HG03280 (cell line): ENCODE results near the gene RAD23A.
"Not testable (repeated sequence)": the region's sequence is repeated elsewhere in the genome, so short reads cannot be mapped to it uniquely, and the experiment has no call there.

Source experiments
- ATAC-seq: cut with Tn5 transposase; IDR thresholded peaks from one replicate; pipeline ENCODE4 v1.9.1; 2021; ENCODE audit warnings: mild to moderate bottlenecking, moderate library complexity; ENCODE audit not compliant: unreplicated experiment

The RAD23A gene

DNA sequence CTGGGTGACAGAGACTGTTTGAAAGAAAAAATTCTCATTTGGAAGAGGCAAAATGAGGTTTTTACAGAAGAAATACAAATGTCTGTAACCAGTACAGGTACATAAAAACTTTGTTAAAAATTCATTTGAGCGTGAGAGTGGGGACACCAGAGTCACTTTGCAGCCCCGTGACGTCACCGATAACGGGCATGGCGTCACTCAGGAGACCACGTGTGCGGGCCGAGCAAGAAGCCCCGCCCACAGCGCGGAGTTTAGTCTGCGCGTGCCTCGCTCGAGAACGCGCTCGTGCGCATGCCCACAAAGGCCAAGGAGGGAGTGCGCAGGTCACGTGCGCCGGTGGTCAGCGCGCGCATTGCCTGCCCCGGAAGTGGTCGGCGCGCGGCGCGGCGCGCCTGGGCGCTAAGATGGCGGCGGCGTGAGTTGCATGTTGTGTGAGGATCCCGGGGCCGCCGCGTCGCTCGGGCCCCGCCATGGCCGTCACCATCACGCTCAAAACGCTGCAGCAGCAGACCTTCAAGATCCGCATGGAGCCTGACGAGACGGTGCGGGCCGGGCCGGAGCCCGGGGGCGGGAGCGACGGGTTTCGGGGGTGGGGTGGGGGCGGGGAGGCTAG lies at the start of gene RAD23A:
Gene RAD23A (plus strand): TSS at position 384 of the 613 bp plus-strand sequence. CDS start 87 bp downstream, at position 471.
- peak; percentile 81 for ATAC-seq

DNA sequence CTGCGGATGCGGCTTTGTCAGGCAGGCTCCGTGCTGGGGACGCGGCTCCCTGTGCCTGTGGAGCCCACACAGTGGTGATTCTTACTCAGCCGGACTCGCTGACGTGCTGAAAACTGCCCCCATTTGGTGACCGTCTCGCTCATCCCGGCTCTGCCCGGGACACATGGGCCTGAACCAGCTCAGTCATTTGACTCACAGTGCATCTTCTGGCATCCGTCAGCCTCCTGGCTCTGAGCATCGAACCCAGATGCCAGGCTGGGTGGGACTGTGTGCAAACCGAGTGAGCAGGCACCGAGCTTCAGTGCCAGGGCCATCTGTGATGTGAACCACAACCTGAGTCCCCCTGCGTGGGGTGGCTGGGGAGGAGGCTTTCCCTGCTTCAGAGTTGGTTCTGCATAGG lies 49.2 kb upstream of the RAD23A start:
- ATAC-seq, result no peak

DNA sequence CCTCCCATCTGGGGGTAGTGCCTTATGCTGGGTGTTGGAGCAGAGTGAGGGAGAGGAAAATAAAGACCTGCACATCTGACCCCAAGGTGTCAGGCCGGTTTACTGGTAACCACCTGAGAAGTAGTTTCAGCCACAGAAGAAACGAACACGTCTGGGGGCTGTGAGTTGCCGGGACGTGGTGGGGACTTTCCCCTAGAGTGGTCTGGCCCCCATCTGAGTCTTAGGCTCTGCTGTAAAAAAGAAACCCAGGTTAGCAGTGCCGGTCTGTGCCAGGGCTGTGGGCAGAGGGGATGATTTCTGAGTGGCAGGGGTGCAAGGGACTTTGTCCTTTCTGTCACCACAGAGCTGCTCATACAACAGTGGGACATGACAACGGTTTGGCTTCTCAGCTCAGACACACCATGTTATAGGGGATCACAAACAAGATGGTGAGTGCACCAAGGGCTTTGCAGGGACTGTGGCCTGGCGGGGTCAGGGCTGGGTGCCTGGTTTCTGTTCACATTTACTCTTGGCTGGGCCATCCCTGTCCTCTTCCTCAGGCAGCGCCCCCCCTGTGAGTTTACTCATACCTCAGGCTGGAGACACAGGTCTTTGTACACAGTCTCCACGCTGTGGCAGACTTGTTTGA lies 45.7 kb upstream of the RAD23A start:
- peak; percentile 82 for ATAC-seq

DNA sequence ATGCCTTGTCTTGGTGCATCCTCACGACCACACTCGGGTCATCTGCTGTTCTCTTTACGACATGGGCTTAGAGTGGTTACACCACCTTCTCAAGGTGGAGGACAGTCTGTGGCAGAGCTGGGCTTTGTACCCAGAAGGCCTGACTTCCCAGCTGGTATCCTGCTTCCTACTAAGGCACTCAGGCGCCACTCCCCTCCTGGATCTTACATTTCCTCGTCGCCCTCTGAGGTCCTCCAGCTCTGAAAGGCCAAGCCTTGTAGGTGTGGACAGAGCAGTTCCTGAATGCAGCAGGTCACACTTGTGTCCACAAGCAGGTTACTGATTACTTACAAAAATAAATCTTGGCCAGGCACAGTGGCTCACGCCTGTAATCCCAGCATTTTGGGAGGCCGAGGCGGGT lies 38.5 kb upstream of the RAD23A start:
- ATAC-seq, result no peak

DNA sequence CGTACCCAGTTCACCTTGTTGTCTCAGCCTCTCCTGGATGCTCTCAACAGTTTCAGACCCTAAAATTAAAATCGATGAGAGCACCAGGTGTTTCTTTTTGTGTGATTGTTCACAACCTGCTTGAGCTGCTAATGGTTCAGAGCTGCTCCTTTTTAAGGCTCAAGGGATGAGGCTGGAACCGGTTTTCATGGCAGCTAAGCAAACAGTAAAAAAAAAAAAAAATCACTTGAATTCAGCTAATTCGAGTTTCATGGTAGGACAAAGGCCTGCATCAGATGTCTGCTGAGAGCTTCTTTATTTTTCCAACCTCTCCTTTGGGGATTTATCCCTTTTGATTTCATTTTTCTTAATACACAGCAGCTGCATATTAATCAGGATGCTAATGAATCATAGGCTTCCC lies 33.1 kb upstream of the RAD23A start:
- no peak for ATAC-seq

DNA sequence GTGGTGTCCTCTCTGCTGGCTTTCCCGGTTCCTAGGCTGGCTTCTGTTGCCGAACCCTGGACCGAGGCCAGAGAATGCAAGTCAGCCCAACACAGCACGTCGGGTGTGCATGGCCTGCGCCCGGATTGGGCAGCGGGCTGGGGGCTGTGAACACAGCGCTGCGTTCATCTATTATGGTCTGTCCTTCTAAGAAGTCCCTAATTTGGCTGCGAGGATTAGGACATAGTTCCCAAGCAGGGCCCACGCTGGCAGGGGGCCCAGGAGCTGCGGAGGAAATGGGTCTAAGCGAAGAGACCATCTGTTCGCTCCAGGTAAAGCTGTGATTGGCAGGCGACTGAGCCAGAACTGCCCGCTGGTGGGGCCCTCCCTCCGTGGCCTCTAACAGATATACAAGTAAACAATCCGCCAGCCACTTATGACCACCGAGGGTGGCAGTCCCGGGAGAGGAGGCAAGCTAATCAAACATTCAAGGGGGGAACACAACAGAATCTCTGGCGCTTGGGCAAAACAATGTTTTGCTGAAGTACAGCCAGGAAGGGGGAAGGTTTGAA lies 32.6 kb upstream of the RAD23A start:
- ATAC-seq, result no peak

DNA sequence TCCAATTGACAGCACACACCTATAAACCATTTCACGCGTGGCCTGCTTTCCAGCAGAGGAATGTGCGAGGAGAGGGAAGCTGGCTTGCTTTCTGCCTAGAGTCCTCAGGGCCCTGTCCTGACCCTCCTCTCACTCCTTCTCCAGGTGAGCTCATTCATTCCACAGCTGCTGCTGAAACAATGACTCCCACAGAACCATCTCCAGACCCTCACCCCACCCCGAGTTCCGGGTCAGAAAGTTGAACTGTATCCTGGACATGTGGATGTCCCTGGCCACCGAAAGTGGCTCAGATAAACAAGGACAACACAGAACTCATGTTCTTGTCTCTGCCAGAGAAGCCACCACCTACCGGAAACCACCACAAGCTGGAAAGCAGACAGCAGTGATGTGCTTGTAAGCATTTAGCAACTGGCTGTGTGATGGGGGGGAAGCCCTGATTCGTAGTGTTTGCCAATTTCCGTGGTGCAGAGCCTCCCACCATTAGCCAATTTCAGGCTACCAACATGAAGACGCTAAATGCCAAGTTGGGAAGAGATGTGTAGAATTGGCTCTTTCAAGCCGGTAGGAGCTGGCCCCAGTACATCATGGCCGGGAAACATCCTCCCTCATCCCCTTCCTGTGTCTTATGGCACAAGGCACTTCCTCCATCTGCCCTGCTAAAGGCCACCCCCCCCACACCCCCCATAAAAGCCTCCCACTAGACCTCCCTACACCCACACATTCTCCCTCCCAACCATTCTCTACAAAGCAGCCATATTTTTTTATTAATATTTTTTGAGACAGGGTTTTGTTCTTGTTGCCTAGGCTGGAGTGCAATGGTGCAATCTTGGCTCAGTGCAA lies 31.6 kb upstream of the RAD23A start:
- no peak for ATAC-seq

DNA sequence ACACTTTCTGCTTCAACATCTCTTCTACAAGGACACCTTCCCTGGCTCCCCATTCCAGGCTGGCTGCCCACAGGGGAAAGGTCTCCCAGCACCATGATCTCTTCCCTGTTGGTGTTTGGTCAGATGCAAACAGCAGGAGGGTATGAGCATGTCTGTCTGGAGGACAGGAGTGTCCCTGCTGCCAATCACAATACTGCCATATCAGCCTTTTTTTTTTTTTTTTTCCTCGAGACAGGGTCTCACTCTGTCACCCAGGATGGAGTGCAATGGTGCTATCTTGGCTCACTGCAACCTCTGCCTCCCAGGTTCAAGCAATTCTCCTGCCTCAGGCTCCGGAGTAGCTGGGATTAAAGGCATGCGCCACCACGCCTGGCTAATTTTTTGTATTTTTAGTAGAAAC lies 29.8 kb upstream of the RAD23A start:
- ATAC-seq, result not testable (repeated sequence)

DNA sequence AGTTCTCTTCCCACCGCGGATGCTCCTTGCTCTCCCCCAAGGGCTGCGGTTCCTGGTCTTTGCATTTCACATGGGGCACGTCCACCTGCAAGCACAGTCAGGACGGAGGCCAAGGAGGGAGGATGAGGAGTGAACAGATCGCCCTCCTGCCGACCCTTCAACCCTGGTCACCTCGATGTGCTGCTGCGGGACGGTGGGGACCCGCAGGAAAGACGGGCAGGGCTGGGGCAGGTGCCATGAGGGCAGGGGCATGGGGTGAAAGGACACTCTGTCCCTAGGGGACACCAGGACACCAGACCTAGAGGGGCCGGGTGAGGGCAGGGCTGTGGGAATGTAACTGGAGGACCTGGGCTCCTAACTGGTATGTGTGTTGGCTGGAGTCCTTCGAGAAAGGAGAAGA lies 27.4 kb upstream of the RAD23A start:
- no peak for ATAC-seq

DNA sequence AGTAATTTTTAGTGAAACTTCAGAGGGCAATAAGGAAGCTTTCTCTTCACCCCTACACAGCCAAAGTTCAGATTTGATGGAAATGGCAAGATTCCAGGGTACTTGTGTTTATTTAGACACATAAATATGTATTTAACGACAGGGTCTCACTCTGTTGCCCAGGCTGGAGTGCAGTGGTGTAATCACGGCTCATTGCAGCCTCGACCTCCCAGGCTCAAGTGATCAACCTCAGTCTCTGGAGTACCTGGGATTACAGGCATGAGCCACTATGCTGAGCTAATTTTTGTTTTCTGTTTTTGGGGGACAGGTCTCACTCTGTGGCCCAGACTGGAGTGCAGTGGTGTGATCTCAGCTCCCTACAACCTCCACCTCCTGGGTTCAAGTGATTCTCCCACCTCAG lies 24.6 kb upstream of the RAD23A start:
- ATAC-seq, result no peak

DNA sequence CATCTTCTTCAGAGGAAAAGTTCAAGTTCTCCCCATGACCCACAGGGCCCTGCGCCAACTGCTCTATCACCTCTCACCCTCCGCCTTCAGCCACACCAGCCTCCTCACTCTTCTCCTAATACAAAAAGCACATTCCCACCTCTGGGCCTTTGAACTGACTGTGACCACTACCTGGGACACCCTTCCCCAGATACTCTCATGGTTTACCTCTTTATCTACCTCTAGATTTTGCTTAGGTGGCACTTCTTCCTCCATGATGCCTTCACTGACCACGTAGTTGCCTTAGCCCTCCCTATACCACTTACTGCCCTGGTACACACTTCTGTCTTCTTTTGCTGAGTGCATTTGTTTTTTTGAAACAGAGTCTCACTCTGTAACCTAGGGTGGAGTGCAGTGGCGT lies 22.7 kb upstream of the RAD23A start:
- ATAC-seq, result no peak

DNA sequence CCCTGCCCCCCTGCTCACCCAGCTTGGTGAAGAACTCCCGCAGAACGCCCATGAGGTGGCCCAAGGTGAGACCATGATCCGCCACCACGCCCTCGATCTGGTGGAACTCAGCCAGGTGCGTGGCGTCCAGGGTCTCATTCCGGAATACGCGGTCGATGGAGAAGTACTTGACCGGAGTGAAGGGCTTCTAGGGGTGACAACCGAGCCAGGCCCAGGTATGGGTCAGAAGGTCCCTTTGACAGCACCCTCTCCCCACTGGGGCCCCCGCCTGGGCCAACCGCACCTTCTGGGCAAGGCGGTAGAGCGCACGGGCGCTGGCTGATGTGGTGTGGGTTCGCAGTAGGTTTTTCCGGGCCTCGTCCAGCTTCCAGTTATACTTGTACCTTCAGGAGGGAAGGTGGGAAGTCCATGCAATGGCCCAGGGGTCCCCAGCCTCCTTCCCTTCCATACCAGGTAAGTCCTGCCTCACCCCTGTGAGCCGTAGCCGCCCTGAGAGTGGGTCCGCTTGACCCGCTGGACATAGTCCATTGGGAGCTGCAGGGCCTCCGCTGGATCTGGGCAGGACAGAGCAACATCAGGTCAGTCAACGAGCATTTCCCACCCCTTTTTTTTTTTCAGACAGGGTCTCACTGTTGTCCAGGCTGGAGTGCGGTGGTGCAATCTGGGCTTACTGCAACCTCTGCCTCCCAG lies 20.9 kb upstream of the RAD23A start:
- no peak for ATAC-seq

DNA sequence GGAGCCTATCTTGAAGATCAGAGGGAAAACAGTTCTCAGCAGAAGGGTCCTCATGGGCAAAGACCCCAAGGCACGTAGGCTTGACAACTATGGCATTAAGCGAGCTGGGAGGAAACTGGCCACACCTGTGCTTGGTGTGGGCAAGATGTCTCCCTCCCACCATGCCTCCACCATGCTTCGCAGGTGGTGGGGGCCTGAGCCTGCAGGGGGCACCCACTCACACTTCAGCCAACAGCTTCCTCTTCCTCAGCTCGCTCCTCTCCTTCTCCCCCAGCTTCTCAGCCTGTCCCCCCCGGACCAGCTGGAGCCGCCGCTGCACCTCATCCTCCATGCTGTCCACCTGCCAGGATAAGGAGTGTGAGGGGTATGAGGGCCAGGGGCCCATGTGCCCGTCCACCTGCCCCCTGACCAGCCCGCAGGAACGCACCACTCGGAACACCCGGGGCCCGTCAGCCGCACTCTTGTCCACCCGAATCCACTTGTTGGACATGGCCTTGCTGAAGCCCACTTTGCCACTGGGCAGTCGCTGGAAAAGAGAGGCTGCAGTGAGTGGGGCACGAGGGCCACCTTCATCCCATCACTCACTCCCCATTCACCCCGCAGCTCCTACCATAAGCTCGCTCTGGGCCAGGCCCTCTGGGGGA lies 15.5 kb upstream of the RAD23A start:
- no peak for ATAC-seq

DNA sequence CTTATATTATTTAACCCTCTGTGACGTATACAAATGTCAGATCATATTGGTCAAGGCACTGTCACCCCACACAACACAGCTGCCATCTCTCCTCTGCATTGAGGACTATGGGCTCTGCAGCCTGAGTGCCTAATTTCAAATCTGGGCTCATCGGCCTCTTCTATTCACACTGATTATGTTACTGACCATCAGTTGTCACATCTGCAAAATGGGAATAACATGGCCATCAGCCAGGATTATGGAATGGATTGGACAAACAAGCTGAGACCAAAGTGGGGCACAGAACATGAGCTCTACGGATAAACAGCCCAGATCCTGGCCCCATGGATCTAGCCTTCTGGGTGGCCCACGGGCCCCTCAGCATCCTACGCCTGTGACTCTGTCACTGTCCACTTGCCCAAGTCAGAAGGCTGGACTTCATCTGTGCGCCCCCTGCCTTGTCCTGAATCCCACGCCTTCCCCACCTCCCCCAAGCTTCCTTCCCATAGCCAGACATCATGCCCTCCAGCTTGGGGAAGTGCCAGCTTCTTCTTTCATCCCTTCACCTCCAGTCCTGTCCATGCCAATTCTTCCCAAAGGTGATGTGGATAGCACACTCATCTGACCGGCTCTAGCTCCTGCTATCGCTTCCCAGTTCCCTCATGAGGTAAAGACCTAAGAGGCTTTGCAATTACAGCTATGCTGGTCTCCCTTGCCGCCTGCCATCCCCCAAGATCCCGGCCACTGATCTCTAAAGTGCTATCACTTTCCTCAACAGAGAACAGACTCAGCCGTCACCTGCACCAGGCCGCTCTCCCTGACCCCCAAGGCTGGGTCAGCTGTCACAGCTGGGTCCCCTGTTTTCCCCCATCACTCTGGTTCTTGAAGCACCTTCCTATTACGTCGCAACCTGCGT lies 13.0 kb upstream of the RAD23A start:
- no peak for ATAC-seq

DNA sequence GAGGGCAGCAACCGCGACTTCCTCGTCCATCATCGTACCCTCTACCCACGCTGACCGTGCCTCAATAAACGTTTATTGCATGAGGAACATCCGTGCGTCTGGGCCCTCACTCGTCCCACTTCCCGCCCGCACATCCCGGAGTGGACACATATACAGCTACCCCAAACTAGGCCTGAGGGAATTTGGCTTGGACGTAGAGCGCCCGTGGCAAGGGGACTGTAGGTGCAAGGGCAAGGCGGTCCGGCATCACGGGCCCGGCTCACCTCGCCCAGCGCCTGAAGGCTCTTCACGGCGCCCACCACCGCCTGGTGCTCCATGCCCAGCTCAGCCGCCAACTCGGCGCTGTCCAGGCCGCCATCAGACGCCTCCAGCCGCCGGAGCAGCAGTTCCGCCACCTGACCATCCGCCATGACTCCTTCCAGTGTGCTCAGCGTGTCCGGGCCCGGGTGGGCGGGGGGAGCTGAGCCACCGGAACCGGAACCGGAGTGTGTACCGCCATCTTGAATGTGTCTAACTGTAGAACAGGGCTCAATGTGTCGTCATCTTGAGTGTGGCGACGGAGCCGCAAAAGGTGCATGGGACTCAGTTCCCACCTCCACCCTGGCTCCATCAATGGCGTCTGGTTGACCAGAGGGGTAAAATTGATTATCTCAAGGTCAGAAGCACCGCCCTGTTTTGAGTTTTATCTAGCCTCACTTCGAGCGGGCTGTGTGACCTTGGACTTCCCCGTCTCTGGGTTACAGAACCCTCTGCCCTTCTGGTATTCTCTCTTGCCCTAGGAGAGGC lies 12.2 kb upstream of the RAD23A start, which contains the start of gene FARSA:
Gene FARSA (minus strand): TSS at position 425 of the 786 bp plus-strand sequence. CDS start 15 bp downstream, at position 410.
- ATAC-seq, result peak; percentile 46

DNA sequence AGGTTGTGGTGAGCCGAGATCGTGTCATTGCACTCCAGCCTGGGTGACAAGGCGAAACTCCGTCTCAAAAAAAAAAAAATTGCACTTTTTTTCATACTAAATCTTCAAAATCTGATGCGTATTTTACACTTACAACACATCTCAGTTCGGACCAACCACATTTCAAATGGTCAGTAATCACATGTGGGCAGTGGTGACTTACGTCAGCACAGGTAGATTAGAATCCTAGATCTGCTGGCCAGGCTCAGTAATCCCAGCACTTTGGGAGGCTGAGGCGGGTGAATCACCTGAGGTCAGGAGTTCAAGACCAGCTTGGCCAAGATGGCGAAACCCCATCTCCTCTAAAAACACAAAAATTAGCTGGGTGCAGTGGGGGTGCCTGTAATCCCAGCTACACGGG lies 10.6 kb upstream of the RAD23A start:
- no peak for ATAC-seq

DNA sequence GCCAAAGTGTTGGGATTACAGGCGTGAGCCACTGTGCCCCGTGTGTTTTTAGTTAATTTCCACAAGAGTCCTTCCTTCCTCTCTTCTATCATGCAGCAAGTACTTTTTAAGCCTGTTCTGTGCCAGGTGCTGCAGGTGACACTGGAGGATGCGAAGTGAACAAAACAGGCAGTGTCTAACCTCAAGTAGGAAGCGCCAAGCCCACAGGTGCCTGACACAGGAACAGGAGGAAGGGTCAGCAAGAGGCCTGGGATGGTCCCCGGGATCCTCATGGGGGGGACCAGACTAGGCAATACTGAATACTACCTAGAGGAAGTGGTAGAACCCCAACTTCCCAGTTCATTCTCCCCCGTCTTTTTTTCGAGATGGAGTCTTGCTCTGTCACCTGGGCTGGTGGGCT lies 9.1 kb upstream of the RAD23A start:
- no peak for ATAC-seq

DNA sequence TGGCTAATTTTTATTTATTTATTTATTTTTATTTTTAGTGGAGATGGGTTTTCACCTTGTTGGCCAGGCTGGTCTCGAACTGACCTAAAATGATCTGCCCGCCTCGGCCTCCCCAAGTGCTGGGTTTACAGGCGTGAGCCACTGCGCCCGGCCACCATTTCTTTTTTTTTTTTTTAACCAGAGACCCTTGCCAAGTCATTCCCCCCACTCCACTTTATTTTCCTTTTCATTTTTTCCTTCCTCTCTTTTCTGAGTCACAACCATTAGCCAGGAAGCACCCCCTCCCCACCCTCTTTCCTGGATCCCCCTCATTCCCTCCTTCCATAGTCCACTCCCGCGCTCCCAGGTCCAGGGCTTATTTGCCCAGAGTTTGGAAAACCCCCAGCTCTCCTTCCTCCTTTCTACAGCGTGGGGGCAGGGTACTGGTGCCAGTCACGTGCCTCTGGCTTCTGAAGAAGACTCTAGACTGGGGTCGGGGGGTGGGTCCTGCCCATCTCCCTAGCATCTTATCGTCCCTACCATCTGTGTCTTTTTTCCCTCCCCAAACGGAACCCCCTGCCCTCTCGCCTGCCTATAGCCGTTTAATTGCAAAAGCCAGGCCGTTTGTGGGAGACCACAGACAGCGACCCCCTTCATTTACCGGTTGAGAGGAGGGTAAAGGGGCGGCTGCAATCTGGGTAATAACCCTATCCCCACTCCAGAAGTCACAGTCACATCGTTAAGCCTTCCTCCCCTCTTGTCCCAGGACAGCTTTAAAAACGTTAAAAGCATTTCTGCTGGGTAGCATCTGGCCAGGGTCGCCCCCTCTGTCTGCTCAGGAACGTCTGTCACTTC lies 8.4 kb upstream of the RAD23A start:
- ATAC-seq, result no peak
